K562 (cell line): ENCODE measurements around the gene LPCAT3.

ENCODE experiments used
- BRCA1 ChIP-seq, 2 experiments: fragments of 450-650 bp in 1 of 2; sonication (generic) in 1 of 2; formaldehyde crosslinking in 1 of 2; IDR thresholded peaks; 2 replicates each; pipeline versions ENCODE4 v1.5.0 to v1.6.1; 2017 to 2020; ENCODE audit warnings: mild to moderate bottlenecking in 1 of 2, missing genetic modification reagents in 1 of 2
- FOSL1 ChIP-seq: fragments of 200-800 bp; sonication (Bioruptor generic); conservative IDR thresholded peaks from 2 replicates; pipeline ENCODE4 v1.6.1; 2016; ENCODE audit warnings: missing genetic modification characterization, missing compliant biosample characterization
- FOXP4 ChIP-seq: sonication (generic); formaldehyde crosslinking; IDR thresholded peaks from 2 replicates; pipeline ENCODE4 v1.8.0; 2022; ENCODE audit warnings: mild to moderate bottlenecking, missing genetic modification reagents, borderline replicate concordance
- HDAC6 ChIP-seq: IDR thresholded peaks from 2 replicates; pipeline ENCODE4 v1.6.1; 2012; ENCODE audit warnings: low read depth, mild to moderate bottlenecking, control low read depth, inconsistent platforms, low read length, moderate library complexity
- MXI1 ChIP-seq: IDR thresholded peaks from 2 replicates; pipeline ENCODE4 v1.6.1; 2011; ENCODE audit warnings: low read depth, mild to moderate bottlenecking, improper control_type of control experiment, low read length
- SRF ChIP-seq, 2 experiments: fragments of 250-450, 450-650 bp in 1 of 2; sonication (Bioruptor Pico) in 1 of 2; sonication (generic) in 1 of 2; formaldehyde crosslinking; IDR thresholded peaks; 2 replicates each; pipeline versions ENCODE4 v1.5.0 to v1.5.1; 2020 to 2022; ENCODE audit warnings: mild to moderate bottlenecking in 1 of 2, missing genetic modification reagents in 1 of 2
- TAF1 ChIP-seq: IDR thresholded peaks from 2 replicates; pipeline ENCODE4 v1.6.1; 2011; ENCODE audit warnings: mild to moderate bottlenecking, low read length, moderate library complexity; ENCODE audit not compliant: insufficient read depth, control insufficient read depth, severe bottlenecking; ENCODE audit errors: extremely low read depth
- TBL1XR1 ChIP-seq, 2 experiments: IDR thresholded peaks; 2 replicates each; pipeline ENCODE4 v1.6.1; 2012; ENCODE audit warnings: improper control_type of control experiment in 2 of 2, low read length in 2 of 2, mild to moderate bottlenecking in 1 of 2
- TGIF2 ChIP-seq: sonication (generic); formaldehyde crosslinking; IDR thresholded peaks from 2 replicates; pipeline ENCODE4 v1.8.1; 2022; ENCODE audit warnings: mild to moderate bottlenecking, missing genetic modification reagents, moderate library complexity
- ZNF282 ChIP-seq: sonication (generic); formaldehyde crosslinking; IDR thresholded peaks from 2 replicates; pipeline ENCODE4 v1.8.1; 2023; ENCODE audit warnings: missing genetic modification reagents
- ZNF644 ChIP-seq: fragments of 200-800 bp; sonication (Bioruptor generic); IDR thresholded peaks from 2 replicates; pipeline ENCODE4 v1.6.1; 2016; ENCODE audit warnings: low read depth, missing genetic modification characterization, missing compliant biosample characterization
- TF ChIP-seq, protein P1 (sequence below), 3 experiments: IDR thresholded peaks in 2 of 3; conservative IDR thresholded peaks in 1 of 3; 2 replicates each; pipeline ENCODE4 v1.5.1; 2011 to 2012; ENCODE audit warnings: low read length in 3 of 3, mild to moderate bottlenecking in 3 of 3, control low read depth in 2 of 3, improper control_type of control experiment in 1 of 3, inconsistent platforms in 1 of 3, low read depth in 1 of 3, mixed read lengths in 1 of 3, moderate library complexity in 1 of 3; ENCODE audit not compliant: insufficient read depth in 2 of 3
- TF ChIP-seq, protein P2 (sequence below): sonication (generic); formaldehyde crosslinking; IDR thresholded peaks from 2 replicates; pipeline ENCODE4 v1.8.1; 2023; ENCODE audit warnings: mild to moderate bottlenecking, missing genetic modification reagents

DNA sequence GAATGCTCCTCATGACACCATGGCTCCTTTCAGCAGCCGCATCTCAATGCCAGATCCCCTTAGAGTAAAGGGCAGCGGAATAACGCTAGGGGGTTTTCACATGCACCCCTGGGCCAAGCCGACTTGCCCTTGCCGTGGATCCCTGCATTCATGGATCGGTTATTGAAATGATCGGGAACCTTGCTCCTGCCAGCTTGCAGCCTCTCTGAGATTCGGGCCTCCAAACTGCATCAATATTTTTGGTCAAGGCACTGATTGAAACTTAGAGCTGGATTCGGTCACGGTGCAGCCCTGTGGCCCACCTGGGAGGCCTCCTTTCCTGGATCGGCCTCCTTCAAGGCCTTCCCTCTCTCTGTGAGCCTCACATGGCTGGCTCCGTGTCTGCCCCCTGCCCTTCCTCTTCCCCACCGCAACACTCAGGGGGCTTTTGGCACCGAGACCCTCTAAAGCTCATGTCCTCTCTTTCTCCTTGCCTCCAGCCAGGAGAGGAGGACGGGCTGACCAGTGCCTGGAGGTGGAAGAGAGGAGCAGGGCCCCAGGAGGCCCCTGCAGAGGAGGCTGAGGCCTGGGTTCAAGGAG lies 65.3 kb downstream of the LPCAT3 start:
- TF ChIP-seq, protein P1, sequence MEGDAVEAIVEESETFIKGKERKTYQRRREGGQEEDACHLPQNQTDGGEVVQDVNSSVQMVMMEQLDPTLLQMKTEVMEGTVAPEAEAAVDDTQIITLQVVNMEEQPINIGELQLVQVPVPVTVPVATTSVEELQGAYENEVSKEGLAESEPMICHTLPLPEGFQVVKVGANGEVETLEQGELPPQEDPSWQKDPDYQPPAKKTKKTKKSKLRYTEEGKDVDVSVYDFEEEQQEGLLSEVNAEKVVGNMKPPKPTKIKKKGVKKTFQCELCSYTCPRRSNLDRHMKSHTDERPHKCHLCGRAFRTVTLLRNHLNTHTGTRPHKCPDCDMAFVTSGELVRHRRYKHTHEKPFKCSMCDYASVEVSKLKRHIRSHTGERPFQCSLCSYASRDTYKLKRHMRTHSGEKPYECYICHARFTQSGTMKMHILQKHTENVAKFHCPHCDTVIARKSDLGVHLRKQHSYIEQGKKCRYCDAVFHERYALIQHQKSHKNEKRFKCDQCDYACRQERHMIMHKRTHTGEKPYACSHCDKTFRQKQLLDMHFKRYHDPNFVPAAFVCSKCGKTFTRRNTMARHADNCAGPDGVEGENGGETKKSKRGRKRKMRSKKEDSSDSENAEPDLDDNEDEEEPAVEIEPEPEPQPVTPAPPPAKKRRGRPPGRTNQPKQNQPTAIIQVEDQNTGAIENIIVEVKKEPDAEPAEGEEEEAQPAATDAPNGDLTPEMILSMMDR (IDR thresholded peaks at IDR 0.05 in 2 of 3, conservative IDR thresholded peaks at IDR 0.05 in 1 of 3; ENCODE audit: insufficient read depth in 2 of 3, low read depth in 1 of 3, low read length in 3 of 3) = no peak
- TF ChIP-seq TBL1XR1 (IDR thresholded peaks at IDR 0.05; ENCODE audit: low read length in 2 of 2) (no peak), TAF1 (no peak), FOXP4 (CRISPR knock-in tag) (no peak), ZNF644 (tag) (no peak), SRF (CRISPR knock-in tag; IDR thresholded peaks at IDR 0.05) (no peak), HDAC6 (no peak), TGIF2 (CRISPR knock-in tag) (no peak), FOSL1 (tag) (no peak), BRCA1 (IDR thresholded peaks at IDR 0.05) (no peak), BRCA1 (CRISPR knock-in tag; IDR thresholded peaks at IDR 0.05) (no peak), ZNF282 (no peak), MXI1 (no peak)
- TF ChIP-seq, protein P2, sequence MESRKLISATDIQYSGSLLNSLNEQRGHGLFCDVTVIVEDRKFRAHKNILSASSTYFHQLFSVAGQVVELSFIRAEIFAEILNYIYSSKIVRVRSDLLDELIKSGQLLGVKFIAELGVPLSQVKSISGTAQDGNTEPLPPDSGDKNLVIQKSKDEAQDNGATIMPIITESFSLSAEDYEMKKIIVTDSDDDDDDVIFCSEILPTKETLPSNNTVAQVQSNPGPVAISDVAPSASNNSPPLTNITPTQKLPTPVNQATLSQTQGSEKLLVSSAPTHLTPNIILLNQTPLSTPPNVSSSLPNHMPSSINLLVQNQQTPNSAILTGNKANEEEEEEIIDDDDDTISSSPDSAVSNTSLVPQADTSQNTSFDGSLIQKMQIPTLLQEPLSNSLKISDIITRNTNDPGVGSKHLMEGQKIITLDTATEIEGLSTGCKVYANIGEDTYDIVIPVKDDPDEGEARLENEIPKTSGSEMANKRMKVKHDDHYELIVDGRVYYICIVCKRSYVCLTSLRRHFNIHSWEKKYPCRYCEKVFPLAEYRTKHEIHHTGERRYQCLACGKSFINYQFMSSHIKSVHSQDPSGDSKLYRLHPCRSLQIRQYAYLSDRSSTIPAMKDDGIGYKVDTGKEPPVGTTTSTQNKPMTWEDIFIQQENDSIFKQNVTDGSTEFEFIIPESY (CRISPR knock-in tag) = no peak
